B cell (primary cell): ENCODE data around the gene NME7. TPM values are rescaled to one million over a fixed set of nuclear protein-coding genes. Genes with fewer than 3 reads are reported as not detected.

Experiments
- ATAC-seq: fragments of 200-7000 bp; cut with Tn5 transposase; one replicate; pipeline ENCODE4 v1.10.0; 2021; ENCODE audit warnings: low read depth, mild to moderate bottlenecking, moderate number of reproducible peaks, moderate library complexity
- CTCF ChIA-PET: fragments of 350-600 bp; sonication (Branson Sonifier 250); formaldehyde crosslinking; loops from one replicate; lab custom pipeline; 2021; ENCODE audit warnings: antibody characterized with exemption, inconsistent platforms; lab: Charles Lee
- POLR2A ChIA-PET: fragments of 350-600 bp; sonication (Branson Sonifier 250); formaldehyde crosslinking; loops from one replicate; lab custom pipeline; 2021; ENCODE audit warnings: antibody characterized with exemption; lab: Charles Lee
- DNase-seq: peaks from one replicate; pipeline ENCODE4 v3.0.0; 2013
- H2AFZ ChIP-seq: 2 replicates; pipeline ENCODE4 v1.6.1; 2012; ENCODE audit warnings: mild to moderate bottlenecking, low read depth, low read length; ENCODE audit not compliant: insufficient read depth, poor library complexity, severe bottlenecking
- H3K27ac ChIP-seq, 2 donors: 1 replicate in 1 of 2; 2 replicates in 1 of 2; pipeline ENCODE4 v1.5.1; 2012 to 2013; ENCODE audit warnings: low read length in 2 of 2, mild to moderate bottlenecking in 2 of 2, moderate library complexity in 1 of 2
- H3K27me3 ChIP-seq, 4 experiments: fragments of 200-600 bp in 1 of 4; sonication (generic) in 1 of 4; replicated peaks in 1 of 4; 1 replicate in 2 of 4; 2 replicates in 2 of 4; pipeline versions ENCODE4 v1.6.1 to v1.7.0; 2013 to 2016; ENCODE audit warnings: low read length in 3 of 4, mild to moderate bottlenecking in 2 of 4, mixed read lengths in 1 of 4, moderate library complexity in 1 of 4; ENCODE audit not compliant: insufficient read depth in 4 of 4, control insufficient read depth in 3 of 4; ENCODE audit errors: control extremely low read depth in 1 of 4
- H3K36me3 ChIP-seq, 2 experiments: replicated peaks in 1 of 2; 1 replicate in 1 of 2; 2 replicates in 1 of 2; pipeline versions ENCODE4 v1.6.1 to v1.7.1; 2013; ENCODE audit warnings: low read length in 1 of 2; ENCODE audit not compliant: insufficient read depth in 2 of 2, control insufficient read depth in 1 of 2; ENCODE audit errors: control extremely low read depth in 1 of 2, extremely low read depth in 1 of 2
- H3K4me1 ChIP-seq, 2 donors: fragments of 200-600 bp in 1 of 2; sonication (generic) in 1 of 2; 1 replicate in 1 of 2; 2 replicates in 1 of 2; pipeline versions ENCODE4 v1.5.1 to v1.6.1; 2013 to 2017; ENCODE audit warnings: low read length in 2 of 2; ENCODE audit not compliant: control insufficient read depth in 2 of 2, insufficient read depth in 2 of 2
- H3K4me2 ChIP-seq: replicated peaks from 2 replicates; pipeline ENCODE3; 2012; ENCODE audit warnings: mild to moderate bottlenecking, low read depth, low read length; ENCODE audit not compliant: poor library complexity, severe bottlenecking
- H3K4me3 ChIP-seq, 5 experiments: fragments of 200-600 bp in 1 of 5; sonication (generic) in 1 of 5; 1 replicate in 3 of 5; 2 replicates in 2 of 5; pipeline versions ENCODE4 v1.5.1 to v1.7.0; 2011 to 2016; ENCODE audit warnings: low read length in 4 of 5, mild to moderate bottlenecking in 4 of 5, low read depth in 2 of 5, control low read depth in 1 of 5, moderate library complexity in 1 of 5; ENCODE audit not compliant: insufficient read depth in 1 of 5; ENCODE audit errors: control extremely low read depth in 1 of 5, extremely low read depth in 1 of 5
- H3K79me2 ChIP-seq: fragments of 200-600 bp; sonication (generic); one replicate; pipeline ENCODE4 v1.6.0; 2016; ENCODE audit warnings: low read length; ENCODE audit not compliant: control insufficient read depth, insufficient read depth
- H3K9ac ChIP-seq: fragments of 200-600 bp; sonication (generic); 2 replicates; pipeline ENCODE4 v1.6.1; 2017; ENCODE audit warnings: mild to moderate bottlenecking, low read length, moderate library complexity
- H3K9me3 ChIP-seq, 3 donors: one replicate each; pipeline versions ENCODE4 v1.6.1 to v1.7.1; 2013; ENCODE audit warnings: low read length in 2 of 3; ENCODE audit not compliant: control insufficient read depth in 2 of 3, insufficient read depth in 1 of 3; ENCODE audit errors: control extremely low read depth in 1 of 3
- H4K20me1 ChIP-seq: 2 replicates; pipeline ENCODE4 v1.6.0; 2012; ENCODE audit warnings: mild to moderate bottlenecking, low read length; ENCODE audit not compliant: insufficient read depth, control insufficient read depth, poor library complexity, severe bottlenecking
- H3K27ac Mint-ChIP-seq: one replicate; pipeline ENCODE4 v1.8.0; 2021; ENCODE audit warnings: mixed read lengths
- H3K27me3 Mint-ChIP-seq: one replicate; pipeline ENCODE4 v1.8.0; 2021; ENCODE audit warnings: mixed read lengths
- H3K4me1 Mint-ChIP-seq: one replicate; pipeline ENCODE4 v1.8.0; 2021; ENCODE audit warnings: mixed read lengths
- H3K4me3 Mint-ChIP-seq: one replicate; pipeline ENCODE4 v1.8.0; 2021; ENCODE audit warnings: mixed read lengths
- H3K9me3 Mint-ChIP-seq: one replicate; pipeline ENCODE4 v1.8.0; 2022; ENCODE audit warnings: mixed read lengths; ENCODE audit not compliant: insufficient read depth
- EZH2 ChIP-seq: IDR thresholded peaks from 2 replicates; pipeline ENCODE4 v1.6.1; 2012; ENCODE audit warnings: borderline replicate concordance, low read depth, mild to moderate bottlenecking, moderate library complexity, low read length; ENCODE audit not compliant: insufficient read depth, poor library complexity, severe bottlenecking
- WGBS: methylation state at CpG from one replicate; pipeline ENCODE4 v1.1.5; 2013; ENCODE audit warnings: missing lambda C conversion rate; ENCODE audit not compliant: insufficient coverage; 5-methylcytosine and 5-hydroxymethylcytosine counted together
- intact Hi-C: fragments of 100-400 bp; cut with micrococcal nuclease; formaldehyde crosslinking; loops from one replicate; pipeline ENCODE4 v1.10.0; 2022
- polyA plus RNA-seq: library from polyadenylated mRNA; depleted of rRNA; stranded (reverse); fragments of >200 nt; gene quantifications from 2 replicates; pipeline ENCODE4 v1.2.3, GENCODE V29; 2012
- total RNA-seq, 2 donors: library from RNA; stranded (reverse); fragments of 120-200 nt in 1 of 2; gene quantifications; 1 replicate in 1 of 2; 2 replicates in 1 of 2; pipeline versions ENCODE4 v1.2.3 to v1.2.4, GENCODE V29; 2013 to 2022
- TF ChIP-seq, protein P1 (sequence below): fragments of 200-600 bp; IDR thresholded peaks from one replicate; pipeline ENCODE4 v1.8.0; 2022; ENCODE audit warnings: antibody characterized with exemption, mild to moderate bottlenecking

Gene NME7
- total and polyA plus RNA-seq, 2 donors (not counting 1 experiment from before 2014, with no cell fraction given), result 3.3 to 14.3 TPM

DNA sequence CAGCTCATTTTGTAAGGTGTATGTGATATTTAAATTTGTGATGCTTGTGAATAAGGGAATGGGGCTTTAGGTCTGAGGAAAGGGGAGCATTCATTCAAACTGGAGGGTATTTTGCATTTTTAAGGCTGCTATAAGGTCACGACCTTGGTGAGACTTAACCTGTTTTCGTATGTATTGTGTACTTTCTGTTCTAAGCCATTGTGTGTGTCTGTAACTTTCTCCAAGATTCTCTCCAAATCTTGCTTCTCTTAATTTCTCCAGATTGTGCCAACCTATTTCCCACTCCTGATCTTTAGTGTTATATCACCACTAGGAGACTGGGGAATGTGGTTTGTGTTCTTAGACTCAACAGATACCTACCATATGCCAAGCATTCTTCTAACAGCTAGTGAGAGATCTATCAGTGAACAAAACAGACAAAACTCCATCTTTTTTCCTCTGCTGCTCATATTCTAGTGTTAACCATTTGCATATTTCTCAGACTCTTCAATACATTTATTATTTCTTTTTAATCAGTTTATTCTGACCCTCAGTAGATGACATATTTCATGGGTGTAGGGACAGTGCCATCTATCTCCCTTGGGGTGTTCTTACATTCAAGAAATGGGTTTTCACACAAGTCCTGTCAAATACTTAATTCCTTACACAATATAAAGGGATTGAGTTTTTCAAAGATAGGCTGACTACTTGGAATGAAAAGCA, 233.6 kb downstream of the NME7 start:
- WGBS, result no CpG with 5 or more reads among the region's 2 CpGs
- no peaks in the 10 kb centered on the region for H3K9me3 Mint-ChIP-seq
- Histone ChIP-seq H2AFZ (no peak overlapping the region), H3K9ac (no peak overlapping the region), H3K27me3 (no peaks in the 10 kb centered on the region), H4K20me1 (no peaks in the 10 kb centered on the region), H3K79me2 (no peaks in the 10 kb centered on the region), H3K9me3 (no peaks in the 10 kb centered on the region), H3K4me2 (no peak overlapping the region), H3K4me1 (no peaks in the 10 kb centered on the region), H3K4me3 (no peak overlapping the region), H3K36me3 (no peaks in the 10 kb centered on the region), H3K27ac (no peak overlapping the region)
- intact Hi-C loops, result no loop called here
- H3K27me3 Mint-ChIP-seq, result no peaks in the 10 kb centered on the region
- no peak overlapping the region for H3K27ac Mint-ChIP-seq
- ChIA-PET CTCF (interaction anchor here (1.7 kb wide), 1 partner anchor 531 kb away, joined by 4 read pairs; no protein-coding TSS in a partner anchor), POLR2A (no interaction called here)
- DNase-seq, result no peak
- ATAC-seq, result no peak
- H3K4me1 Mint-ChIP-seq, result no peaks in the 10 kb centered on the region
- H3K4me3 Mint-ChIP-seq, result no peak overlapping the region
- no peak for TF ChIP-seq EZH2
- TF ChIP-seq, protein P1, sequence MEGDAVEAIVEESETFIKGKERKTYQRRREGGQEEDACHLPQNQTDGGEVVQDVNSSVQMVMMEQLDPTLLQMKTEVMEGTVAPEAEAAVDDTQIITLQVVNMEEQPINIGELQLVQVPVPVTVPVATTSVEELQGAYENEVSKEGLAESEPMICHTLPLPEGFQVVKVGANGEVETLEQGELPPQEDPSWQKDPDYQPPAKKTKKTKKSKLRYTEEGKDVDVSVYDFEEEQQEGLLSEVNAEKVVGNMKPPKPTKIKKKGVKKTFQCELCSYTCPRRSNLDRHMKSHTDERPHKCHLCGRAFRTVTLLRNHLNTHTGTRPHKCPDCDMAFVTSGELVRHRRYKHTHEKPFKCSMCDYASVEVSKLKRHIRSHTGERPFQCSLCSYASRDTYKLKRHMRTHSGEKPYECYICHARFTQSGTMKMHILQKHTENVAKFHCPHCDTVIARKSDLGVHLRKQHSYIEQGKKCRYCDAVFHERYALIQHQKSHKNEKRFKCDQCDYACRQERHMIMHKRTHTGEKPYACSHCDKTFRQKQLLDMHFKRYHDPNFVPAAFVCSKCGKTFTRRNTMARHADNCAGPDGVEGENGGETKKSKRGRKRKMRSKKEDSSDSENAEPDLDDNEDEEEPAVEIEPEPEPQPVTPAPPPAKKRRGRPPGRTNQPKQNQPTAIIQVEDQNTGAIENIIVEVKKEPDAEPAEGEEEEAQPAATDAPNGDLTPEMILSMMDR, result no peak

DNA sequence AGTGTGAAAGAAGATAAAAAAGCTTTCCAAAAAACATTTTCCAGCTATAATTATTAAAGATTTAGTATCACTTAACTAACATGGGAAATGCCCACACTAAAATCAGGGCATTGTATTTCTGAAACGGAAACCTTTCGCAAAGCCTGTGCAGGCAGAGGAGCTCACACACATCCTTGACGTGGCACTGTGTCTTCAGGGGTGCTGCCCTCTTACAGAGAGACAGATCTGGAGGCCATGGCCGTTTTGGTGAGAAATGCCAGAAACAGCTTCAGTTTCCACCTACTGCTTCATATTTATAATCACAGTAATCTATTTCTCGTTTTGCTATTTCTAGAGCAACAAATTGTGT, 234.4 kb downstream of the NME7 start:
- TF ChIP-seq, protein P1, result no peak
- TF ChIP-seq EZH2, result no peak
- ATAC-seq (no peak), DNase-seq (no peak)
- WGBS, result 76% methylated on average over 3 of the region's 5 CpGs
- no peak overlapping the region for H3K4me3 ChIP-seq
- H3K9me3 ChIP-seq, result no peaks in the 10 kb centered on the region
- H3K9me3 Mint-ChIP-seq, result no peaks in the 10 kb centered on the region
- no peak overlapping the region for H2AFZ ChIP-seq
- H3K27me3 ChIP-seq, result no peaks in the 10 kb centered on the region
- H3K27ac Mint-ChIP-seq, result no peak overlapping the region
- no peak overlapping the region for H3K27ac ChIP-seq
- no peaks in the 10 kb centered on the region for H3K4me1 Mint-ChIP-seq
- H3K27me3 Mint-ChIP-seq, result no peaks in the 10 kb centered on the region
- H3K79me2 ChIP-seq, result no peaks in the 10 kb centered on the region
- intact Hi-C loops, result no loop called here
- ChIA-PET CTCF (interaction anchor here (1.7 kb wide), 1 partner anchor 530 kb away, joined by 4 read pairs; no protein-coding TSS in a partner anchor), POLR2A (no interaction called here)
- no peaks in the 10 kb centered on the region for H4K20me1 ChIP-seq
- no peaks in the 10 kb centered on the region for H3K36me3 ChIP-seq
- H3K4me1 ChIP-seq, result no peaks in the 10 kb centered on the region
- no peak overlapping the region for H3K4me2 ChIP-seq
- H3K9ac ChIP-seq, result no peak overlapping the region
- H3K4me3 Mint-ChIP-seq, result no peak overlapping the region
